Body of pancreas (tissue), 4 donors: Measurements from ENCODE around the gene ATE1. TPM values are rescaled to one million over a fixed set of nuclear protein-coding genes. Genes with fewer than 3 reads are reported as not detected.

Source experiments
- ATAC-seq: fragments of 150-250 bp; one replicate; pipeline ENCODE4 v1.9.1; 2016
- DNase-seq, 4 donors: peaks; one replicate each; pipeline ENCODE4 v3.0.0-alpha.2; 2019
- H3K27ac ChIP-seq, 4 donors: fragments of 200-600 bp; sonication (generic); 1 replicate in 3 of 4; 2 replicates in 1 of 4; pipeline versions ENCODE4 v1.5.1 to v1.6.1; 2016 to 2019; ENCODE audit warnings: mild to moderate bottlenecking in 1 of 4, mixed read lengths in 1 of 4, moderate library complexity in 1 of 4
- H3K27me3 ChIP-seq, 2 donors: fragments of 200-600 bp; sonication (generic); one replicate each; pipeline ENCODE4 v1.6.0; 2016; ENCODE audit warnings: mild to moderate bottlenecking in 1 of 2
- H3K36me3 ChIP-seq, 2 donors: fragments of 200-600 bp; sonication (generic); replicated peaks in 1 of 2; 2 replicates each; pipeline ENCODE4 v1.5.1; 2016; ENCODE audit warnings: low read depth in 2 of 2; ENCODE audit not compliant: insufficient read depth in 1 of 2
- H3K4me1 ChIP-seq: fragments of 200-600 bp; sonication (generic); one replicate; pipeline ENCODE4 v1.6.0; 2016
- H3K4me3 ChIP-seq, 2 donors: fragments of 200-600 bp; sonication (generic); 1 replicate in 1 of 2; 2 replicates in 1 of 2; pipeline ENCODE4 v1.5.1; 2016 to 2019
- H3K9me3 ChIP-seq, 3 donors: fragments of 200-600 bp; sonication (generic); 1 replicate in 2 of 3; 2 replicates in 1 of 3; pipeline ENCODE4 v1.5.1; 2016
- POLR2A ChIP-seq, 3 donors: fragments of 450-650 bp; IDR thresholded peaks; one replicate each; pipeline ENCODE4 v1.6.1; 2016; ENCODE audit warnings: antibody characterized with exemption in 3 of 3, mild to moderate bottlenecking in 2 of 3
- WGBS, 2 donors: methylation state at CpG; one replicate each; pipeline ENCODE4 v1.1.5; 2017; 5-methylcytosine and 5-hydroxymethylcytosine counted together
- intact Hi-C: fragments of 100-400 bp; cut with DNase I; formaldehyde crosslinking; loops from one replicate; pipeline ENCODE4 v1.15.1; 2023
- total RNA-seq, 2 donors: library from RNA; depleted of rRNA; stranded (reverse); fragments of >200 nt; gene quantifications; one replicate each; pipeline ENCODE4 v1.1.0, GENCODE V29; 2016
- TF ChIP-seq, protein P1 (sequence below), 7 experiments: fragments of 450-650 bp in 4 of 7; fragments of 200-600 bp in 3 of 7; sonication (generic) in 3 of 7; IDR thresholded peaks; one replicate each; pipeline ENCODE4 v1.5.1; 2016 to 2019; ENCODE audit warnings: antibody characterized with exemption in 7 of 7

The ATE1 gene
- total RNA-seq, 2 donors from 2014 or later, result 15.0 to 19.8 TPM

DNA sequence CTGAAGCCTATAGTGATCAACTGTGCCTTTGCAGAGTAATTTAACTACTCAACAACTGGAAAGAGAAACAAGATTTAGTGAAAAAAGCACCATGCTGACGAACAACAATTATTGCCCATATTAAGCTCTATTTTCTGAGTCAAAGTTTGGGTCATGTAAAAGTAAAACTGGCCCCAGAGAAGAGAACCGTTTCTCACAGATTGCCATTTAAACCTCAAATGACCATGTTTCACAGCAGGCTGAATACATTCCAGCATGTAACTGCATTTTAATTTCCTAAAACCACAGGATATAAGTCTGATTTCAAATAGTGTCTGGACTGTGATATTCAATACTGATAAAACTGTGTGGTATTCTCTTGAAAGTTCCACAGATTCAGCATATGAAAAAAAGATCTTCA lies 140.7 kb downstream of the ATE1 start:
- no peaks in the 10 kb centered on the region for H3K9me3 ChIP-seq
- H3K4me3 ChIP-seq, result no peak overlapping the region
- TF ChIP-seq POLR2A (IDR thresholded peaks at IDR 0.05), result no peak
- TF ChIP-seq, protein P1, sequence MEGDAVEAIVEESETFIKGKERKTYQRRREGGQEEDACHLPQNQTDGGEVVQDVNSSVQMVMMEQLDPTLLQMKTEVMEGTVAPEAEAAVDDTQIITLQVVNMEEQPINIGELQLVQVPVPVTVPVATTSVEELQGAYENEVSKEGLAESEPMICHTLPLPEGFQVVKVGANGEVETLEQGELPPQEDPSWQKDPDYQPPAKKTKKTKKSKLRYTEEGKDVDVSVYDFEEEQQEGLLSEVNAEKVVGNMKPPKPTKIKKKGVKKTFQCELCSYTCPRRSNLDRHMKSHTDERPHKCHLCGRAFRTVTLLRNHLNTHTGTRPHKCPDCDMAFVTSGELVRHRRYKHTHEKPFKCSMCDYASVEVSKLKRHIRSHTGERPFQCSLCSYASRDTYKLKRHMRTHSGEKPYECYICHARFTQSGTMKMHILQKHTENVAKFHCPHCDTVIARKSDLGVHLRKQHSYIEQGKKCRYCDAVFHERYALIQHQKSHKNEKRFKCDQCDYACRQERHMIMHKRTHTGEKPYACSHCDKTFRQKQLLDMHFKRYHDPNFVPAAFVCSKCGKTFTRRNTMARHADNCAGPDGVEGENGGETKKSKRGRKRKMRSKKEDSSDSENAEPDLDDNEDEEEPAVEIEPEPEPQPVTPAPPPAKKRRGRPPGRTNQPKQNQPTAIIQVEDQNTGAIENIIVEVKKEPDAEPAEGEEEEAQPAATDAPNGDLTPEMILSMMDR (IDR thresholded peaks at IDR 0.05), result no peak
- H3K27ac ChIP-seq, result no peak overlapping the region
- no peak for ATAC-seq
- no peaks in the 10 kb centered on the region for H3K36me3 ChIP-seq
- intact Hi-C loops, result no loop called here
- no peak for DNase-seq
- WGBS, 2 donors, result 80 to 84% methylated on average over 2 of the region's 2 CpGs
- H3K27me3 ChIP-seq, result no peaks in the 10 kb centered on the region
- H3K4me1 ChIP-seq, result peaks cover 4% of the 10 kb centered on the region

DNA sequence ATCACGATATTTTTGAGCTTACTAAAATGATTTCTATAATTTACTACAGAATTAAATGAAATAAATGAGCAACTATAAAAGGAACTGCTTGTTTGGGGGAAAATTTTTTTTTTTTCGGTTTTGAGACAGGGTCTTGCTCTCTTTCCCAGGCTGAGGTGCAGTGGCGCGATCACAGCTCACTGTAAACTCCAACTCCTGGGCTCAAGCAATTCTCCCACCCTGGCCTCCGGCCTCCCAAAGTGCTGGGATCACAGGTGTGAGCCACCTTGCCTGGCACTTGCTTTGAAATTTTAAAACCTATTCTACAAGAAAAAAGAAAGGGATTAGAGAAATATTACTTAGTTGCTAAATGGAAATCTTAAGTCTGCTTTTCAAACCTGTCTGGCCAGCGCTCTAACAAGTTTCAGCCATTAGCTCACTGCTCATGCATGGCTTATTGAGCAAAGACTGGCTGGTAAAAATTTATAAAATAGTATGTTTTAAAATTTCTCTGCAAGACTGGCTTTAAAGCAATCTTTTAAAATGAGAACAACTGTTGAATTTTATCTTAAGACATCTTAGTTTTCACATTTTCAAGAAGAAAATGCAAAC lies 144.0 kb downstream of the ATE1 start:
- Histone ChIP-seq H3K4me1 (peaks cover 4% of the 10 kb centered on the region), H3K36me3 (no peaks in the 10 kb centered on the region), H3K27me3 (no peaks in the 10 kb centered on the region), H3K9me3 (no peaks in the 10 kb centered on the region), H3K4me3 (no peak overlapping the region), H3K27ac (no peak overlapping the region)
- WGBS, 2 donors, result 81% methylated on average over 6 of the region's 6 CpGs
- no peak for TF ChIP-seq POLR2A (IDR thresholded peaks at IDR 0.05)
- TF ChIP-seq, protein P1 (IDR thresholded peaks at IDR 0.05), result no peak
- intact Hi-C loops, result no loop called here
- ATAC-seq (no peak), DNase-seq (no peak)

DNA sequence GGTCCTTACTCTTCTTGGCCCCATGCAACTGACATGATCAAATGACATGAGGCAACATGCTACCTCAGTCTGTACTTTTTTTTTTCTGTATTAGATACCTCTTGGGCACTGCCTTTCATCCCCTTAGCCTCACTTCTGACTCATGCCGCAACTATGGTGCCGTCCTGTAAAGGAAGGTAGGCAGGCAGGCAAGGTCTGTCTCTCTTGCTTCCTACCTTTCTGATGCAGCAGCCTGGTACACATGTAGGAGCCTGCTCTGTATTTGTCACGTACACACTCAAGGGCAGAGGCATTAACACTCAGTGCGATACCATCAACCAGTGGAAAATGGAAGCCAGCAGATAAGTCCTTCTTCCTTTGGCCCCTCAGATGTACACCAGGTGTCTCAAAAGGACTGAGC lies 146.7 kb downstream of the ATE1 start:
- no peak for TF ChIP-seq POLR2A (IDR thresholded peaks at IDR 0.05)
- TF ChIP-seq, protein P1 (IDR thresholded peaks at IDR 0.05), result no peak
- no peaks in the 10 kb centered on the region for H3K27me3 ChIP-seq
- no peak overlapping the region for H3K27ac ChIP-seq
- no peak overlapping the region for H3K4me3 ChIP-seq
- no peak for DNase-seq
- ATAC-seq, result no peak
- intact Hi-C loops, result no loop called here
- H3K4me1 ChIP-seq, result no peaks in the 10 kb centered on the region
- H3K9me3 ChIP-seq, result no peaks in the 10 kb centered on the region
- no peaks in the 10 kb centered on the region for H3K36me3 ChIP-seq
- WGBS, 2 donors, result 95% methylated on average over 4 of the region's 4 CpGs

DNA sequence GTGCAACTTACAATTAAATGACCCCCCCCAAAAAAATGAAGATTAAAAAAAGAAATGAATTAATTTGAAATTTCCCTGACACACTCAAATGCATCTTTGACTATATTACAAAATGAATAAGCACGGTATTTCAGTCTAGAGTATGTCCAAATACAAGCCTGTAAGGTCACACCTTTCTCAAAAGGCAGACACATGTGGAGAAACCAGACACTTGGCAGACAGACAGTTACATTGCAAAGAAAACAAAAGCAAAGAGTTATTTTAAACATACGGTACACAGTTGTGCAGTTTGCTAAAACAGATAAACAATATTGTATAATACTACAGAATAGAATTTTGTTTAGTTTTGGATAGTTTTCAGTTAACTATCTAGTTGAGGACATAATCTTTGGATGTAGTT lies 153.0 kb downstream of the ATE1 start:
- intact Hi-C loops, result no loop called here
- no peaks in the 10 kb centered on the region for H3K4me1 ChIP-seq
- 22 to 34% methylated on average over 2 of the region's 2 CpGs for WGBS, 2 donors
- H3K36me3 ChIP-seq, result no peaks in the 10 kb centered on the region
- ATAC-seq (no peak), DNase-seq (no peak)
- H3K9me3 ChIP-seq, result no peaks in the 10 kb centered on the region
- no peak overlapping the region for H3K27ac ChIP-seq
- no peak for TF ChIP-seq POLR2A (IDR thresholded peaks at IDR 0.05)
- TF ChIP-seq, protein P1 (IDR thresholded peaks at IDR 0.05), result no peak
- no peak overlapping the region for H3K4me3 ChIP-seq
- H3K27me3 ChIP-seq, result no peaks in the 10 kb centered on the region

DNA sequence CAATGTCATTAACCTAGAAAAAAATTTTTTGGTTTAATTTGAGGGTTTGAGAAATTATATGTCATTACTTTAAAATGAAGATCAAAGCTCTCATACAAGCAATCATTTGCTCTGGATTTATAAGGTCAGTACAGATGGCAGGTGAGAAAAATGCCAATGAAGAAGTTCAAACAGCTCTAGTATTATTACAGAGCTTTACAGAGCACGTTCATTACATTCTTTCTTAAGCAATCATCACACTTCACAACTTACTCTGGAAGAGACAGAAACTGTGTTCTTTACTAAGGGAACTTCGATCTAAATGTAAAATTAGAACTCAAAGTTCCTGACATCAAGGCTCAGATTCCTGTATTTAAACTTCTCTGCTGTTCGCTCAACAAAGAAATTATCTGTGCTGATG lies 153.4 kb downstream of the ATE1 start:
- TF ChIP-seq, protein P1 (IDR thresholded peaks at IDR 0.05), result no peak
- no peak for TF ChIP-seq POLR2A (IDR thresholded peaks at IDR 0.05)
- no peak for DNase-seq
- no peak for ATAC-seq
- no peak overlapping the region for H3K27ac ChIP-seq
- no peaks in the 10 kb centered on the region for H3K36me3 ChIP-seq
- 57 to 66% methylated on average over 3 of the region's 3 CpGs for WGBS, 2 donors
- no peaks in the 10 kb centered on the region for H3K9me3 ChIP-seq
- no peaks in the 10 kb centered on the region for H3K4me1 ChIP-seq
- no peak overlapping the region for H3K4me3 ChIP-seq
- no peaks in the 10 kb centered on the region for H3K27me3 ChIP-seq
- intact Hi-C loops, result no loop called here
